HG03469 (cell line): ENCODE data around the gene TP53INP2.
A peak's percentile ranks its signal among the peaks of the same experiment; 100 is the strongest.
"Not testable (repeated sequence)": the region's sequence is repeated elsewhere in the genome, so short reads cannot be mapped to it uniquely, and the experiment has no call there.

Source experiments
- ATAC-seq: cut with Tn5 transposase; IDR thresholded peaks from one replicate; pipeline ENCODE4 v1.9.1; 2021; ENCODE audit warnings: mild to moderate bottlenecking, moderate library complexity, moderate number of reproducible peaks; ENCODE audit not compliant: unreplicated experiment

TP53INP2 gene

GRCh38 chr20:34705397-34706301 is 1.5 kb downstream of the TP53INP2 start:
- no peak for ATAC-seq

- no peak for ATAC-seq
Measured at GRCh38 chr20:34706302-34706875, 2.2 kb downstream of the TP53INP2 start.

- ATAC-seq: no peak
Measured at GRCh38 chr20:34706912-34707784, 3.0 kb downstream of the TP53INP2 start.

- no peak for ATAC-seq
Measured at GRCh38 chr20:34708621-34709043, 4.5 kb downstream of the TP53INP2 start.

- no peak for ATAC-seq
Measured at GRCh38 chr20:34709044-34709830, 5.1 kb downstream of the TP53INP2 start.

GRCh38 chr20:34709831-34710567 is 5.9 kb downstream of the TP53INP2 start:
- ATAC-seq: no peak

GRCh38 chr20:34710568-34710839 is 6.4 kb downstream of the TP53INP2 start:
- no peak for ATAC-seq

- no peak for ATAC-seq
Measured at GRCh38 chr20:34710861-34711574, 6.9 kb downstream of the TP53INP2 start.

GRCh38 chr20:34711813-34712430 is 7.8 kb downstream of the TP53INP2 start:
- ATAC-seq: no peak

GRCh38 chr20:34712525-34713192 is 8.5 kb downstream of the TP53INP2 start:
- no peak for ATAC-seq

GRCh38 chr20:34713194-34713943 is 9.2 kb downstream of the TP53INP2 start:
- ATAC-seq: no peak

- not testable (repeated sequence) for ATAC-seq
Measured at GRCh38 chr20:34713944-34714515, 9.9 kb downstream of the TP53INP2 start.

GRCh38 chr20:34715384-34715783 is 11.2 kb downstream of the TP53INP2 start:
- no peak for ATAC-seq

- ATAC-seq: no peak
Measured at GRCh38 chr20:34716921-34717229, 12.7 kb downstream of the TP53INP2 start.

- no peak for ATAC-seq
Measured at GRCh38 chr20:34717230-34718095, 13.3 kb downstream of the TP53INP2 start.

GRCh38 chr20:34719242-34720017 is 15.3 kb downstream of the TP53INP2 start:
- ATAC-seq: peak; percentile 81
